Measurements from ENCODE around the gene IFNA14. TPM values are rescaled to one million over a fixed set of nuclear protein-coding genes. Genes with fewer than 3 reads are reported as not detected.
A peak's percentile ranks its signal among the peaks of the same experiment; 100 is the strongest.
"Not testable (repeated sequence)": the region's sequence is repeated elsewhere in the genome, so short reads cannot be mapped to it uniquely, and the experiment has no call there.

Gene IFNA14
- total and polyA plus RNA-seq, 2 experiments from 2014 or later: not detected

GRCh38 chr9:21236360-21236714 lies 3.5 kb downstream of the IFNA14 start:
- H3K27ac ChIP-seq (ENCODE audit: low read depth); H3K36me3 Mint-ChIP-seq (ENCODE audit: low read depth); H3K27ac Mint-ChIP-seq; H3K4me3 Mint-ChIP-seq; H3K9me2 ChIP-seq (ENCODE audit: insufficient read depth); ATAC-seq; H3K4me1 Mint-ChIP-seq; H3K4me3 ChIP-seq; H3K36me3 ChIP-seq (ENCODE audit: insufficient read depth); DNase-seq (ENCODE audit: low spot score); H3F3A ChIP-seq (replicated peaks; ENCODE audit: low read depth); H3K9me3 Mint-ChIP-seq; H3K4me2 ChIP-seq; H4K20me1 ChIP-seq (replicated peaks; ENCODE audit: insufficient read depth); H3K4me1 ChIP-seq (ENCODE audit: insufficient read depth); H2AFZ ChIP-seq; H3K79me2 ChIP-seq (replicated peaks; ENCODE audit: insufficient read depth); H3K27me3 Mint-ChIP-seq (ENCODE audit: insufficient read depth, low read depth, poor library complexity); H3K27me3 ChIP-seq (ENCODE audit: insufficient read depth): not testable (repeated sequence)

- not testable (repeated sequence) for H4K20me1 ChIP-seq (replicated peaks; ENCODE audit: insufficient read depth); H3K27ac Mint-ChIP-seq; H3K36me3 Mint-ChIP-seq (ENCODE audit: low read depth); H2AFZ ChIP-seq; H3K27ac ChIP-seq (ENCODE audit: low read depth); H3K4me3 ChIP-seq; H3K4me3 Mint-ChIP-seq; H3K9me2 ChIP-seq (ENCODE audit: insufficient read depth); H3K36me3 ChIP-seq (ENCODE audit: insufficient read depth); H3K79me2 ChIP-seq (replicated peaks; ENCODE audit: insufficient read depth); H3K27me3 ChIP-seq (ENCODE audit: insufficient read depth); H3K4me1 ChIP-seq (ENCODE audit: insufficient read depth); H3K4me1 Mint-ChIP-seq; H3K27me3 Mint-ChIP-seq (ENCODE audit: insufficient read depth, low read depth, poor library complexity); H3F3A ChIP-seq (replicated peaks; ENCODE audit: low read depth); H3K9me3 Mint-ChIP-seq; H3K4me2 ChIP-seq
- DNase-seq (ENCODE audit: low spot score): peak; percentile 79
- peak; percentile 93 for ATAC-seq
- TF ChIP-seq CTCF (conservative IDR thresholded peaks at IDR 0.05; ENCODE audit: low read depth in 2 of 2): peak; percentile 65 to 82
Measured at GRCh38 chr9:21235468-21236359, 4.1 kb downstream of the IFNA14 start.

GRCh38 chr9:21234153-21234687 lies 5.6 kb downstream of the IFNA14 start:
- H3F3A ChIP-seq (replicated peaks; ENCODE audit: low read depth): no peaks in the 10 kb centered on the region
- Mint-ChIP-seq H3K4me1 (no peaks in the 10 kb centered on the region), H3K27ac (no peak overlapping the region), H3K4me3 (no peak overlapping the region), H3K9me3 (no peaks in the 10 kb centered on the region), H3K36me3 (ENCODE audit: low read depth) (no peaks in the 10 kb centered on the region), H3K27me3 (ENCODE audit: insufficient read depth, low read depth, poor library complexity) (peaks cover 4% of the 10 kb centered on the region)
- H3K4me2 ChIP-seq: no peak overlapping the region
- DNase-seq (ENCODE audit: low spot score) (no peak), ATAC-seq (no peak)
- H3K4me3 ChIP-seq: no peak overlapping the region
- H3K36me3 ChIP-seq (ENCODE audit: insufficient read depth): no peaks in the 10 kb centered on the region
- no peak overlapping the region for H2AFZ ChIP-seq
- no peaks in the 10 kb centered on the region for H3K79me2 ChIP-seq (replicated peaks; ENCODE audit: insufficient read depth)
- no peak overlapping the region for H3K27ac ChIP-seq (ENCODE audit: low read depth)
- no peaks in the 10 kb centered on the region for H4K20me1 ChIP-seq (replicated peaks; ENCODE audit: insufficient read depth)
- H3K4me1 ChIP-seq (ENCODE audit: insufficient read depth): no peaks in the 10 kb centered on the region
- no peak for TF ChIP-seq REST (IDR thresholded peaks at IDR 0.05; ENCODE audit: unreplicated experiment)
- no peak for TF ChIP-seq STAT1 (IDR thresholded peaks at IDR 0.05; ENCODE audit: unreplicated experiment)
- TF ChIP-seq ZNF114 (CRISPR knock-in tag; IDR thresholded peaks at IDR 0.05): no peak
- TF ChIP-seq NANOG (IDR thresholded peaks at IDR 0.05; ENCODE audit: borderline replicate concordance): no peak
- TF ChIP-seq EZH2 (IDR thresholded peaks at IDR 0.05; ENCODE audit: low read depth, unreplicated experiment): no peak
- TF ChIP-seq JUNB (IDR thresholded peaks at IDR 0.05; ENCODE audit: unreplicated experiment): no peak
- TF ChIP-seq POLR2AphosphoS5 (IDR thresholded peaks at IDR 0.05; ENCODE audit: low read depth): no peak
- no peaks in the 10 kb centered on the region for H3K27me3 ChIP-seq (ENCODE audit: insufficient read depth)
- H3K9me2 ChIP-seq (ENCODE audit: insufficient read depth): no peaks in the 10 kb centered on the region
